CD8-positive, alpha-beta memory T cell (primary cell): ENCODE data around the gene NUP37. TPM values are rescaled to one million over a fixed set of nuclear protein-coding genes. Genes with fewer than 3 reads are reported as not detected.
"Not testable (repeated sequence)": the region's sequence is repeated elsewhere in the genome, so short reads cannot be mapped to it uniquely, and the experiment has no call there.

Experiments
- CTCF ChIA-PET: fragments of 350-600 bp; sonication (Branson Sonifier 250); formaldehyde crosslinking; loops from one replicate; lab custom pipeline; 2021; ENCODE audit warnings: antibody characterized with exemption; lab: Charles Lee
- POLR2A ChIA-PET: fragments of 350-600 bp; sonication (Branson Sonifier 250); formaldehyde crosslinking; loops from one replicate; lab custom pipeline; 2021; ENCODE audit warnings: antibody characterized with exemption; lab: Charles Lee
- DNase-seq, 5 donors: peaks; one replicate each; pipeline versions ENCODE4 v3.0.0 to v3.0.0-alpha.2; 2020 to 2022; ENCODE audit warnings: mixed read lengths in 1 of 5
- H3K27ac ChIP-seq: one replicate; pipeline ENCODE4 v1.7.0; 2013; ENCODE audit warnings: low read depth, mild to moderate bottlenecking, low read length, moderate library complexity
- H3K27me3 ChIP-seq: 2 replicates; pipeline ENCODE4 v1.7.0; 2013; ENCODE audit warnings: low read length, mild to moderate bottlenecking; ENCODE audit not compliant: insufficient read depth, poor library complexity, severe bottlenecking
- H3K36me3 ChIP-seq: 2 replicates; pipeline ENCODE4 v1.7.0; 2013; ENCODE audit warnings: mild to moderate bottlenecking, low read length, moderate library complexity; ENCODE audit not compliant: insufficient read depth
- H3K4me1 ChIP-seq: 2 replicates; pipeline ENCODE4 v1.7.0; 2013; ENCODE audit warnings: mild to moderate bottlenecking, low read length, moderate library complexity; ENCODE audit not compliant: insufficient read depth
- H3K4me3 ChIP-seq: 2 replicates; pipeline ENCODE4 v1.7.0; 2013; ENCODE audit warnings: mild to moderate bottlenecking, low read length
- H3K9me3 ChIP-seq: 2 replicates; pipeline ENCODE4 v1.7.0; 2013; ENCODE audit warnings: mild to moderate bottlenecking, low read length
- H3K27ac Mint-ChIP-seq, 8 donors: one replicate each; pipeline ENCODE4 v1.8.0; 2020 to 2021; ENCODE audit warnings: mixed read lengths in 8 of 8, mild to moderate bottlenecking in 6 of 8, inconsistent platforms in 3 of 8, moderate library complexity in 3 of 8
- H3K27me3 Mint-ChIP-seq, 2 donors: one replicate each; pipeline ENCODE4 v1.8.0; 2020 to 2021; ENCODE audit warnings: mixed read lengths in 2 of 2, mild to moderate bottlenecking in 1 of 2, moderate library complexity in 1 of 2
- H3K36me3 Mint-ChIP-seq, 3 donors: one replicate each; pipeline ENCODE4 v1.8.0; 2020 to 2021; ENCODE audit warnings: mixed read lengths in 3 of 3, inconsistent platforms in 1 of 3, mild to moderate bottlenecking in 1 of 3
- H3K4me1 Mint-ChIP-seq, 3 donors: one replicate each; pipeline ENCODE4 v1.8.0; 2020 to 2021; ENCODE audit warnings: mixed read lengths in 3 of 3, inconsistent platforms in 1 of 3, mild to moderate bottlenecking in 1 of 3
- H3K4me3 Mint-ChIP-seq, 7 donors: one replicate each; pipeline ENCODE4 v1.8.0; 2020 to 2021; ENCODE audit warnings: mixed read lengths in 7 of 7, mild to moderate bottlenecking in 6 of 7, moderate library complexity in 4 of 7, inconsistent platforms in 2 of 7
- H3K9me3 Mint-ChIP-seq, 5 donors: one replicate each; pipeline ENCODE4 v1.8.0; 2020 to 2022; ENCODE audit warnings: mixed read lengths in 5 of 5, mild to moderate bottlenecking in 3 of 5, moderate library complexity in 2 of 5, inconsistent platforms in 1 of 5
- polyA plus RNA-seq: library from polyadenylated mRNA; unstranded; fragments of 300-500 nt; fragmentation: Illumina TruSeq; gene quantifications from one replicate; pipeline ENCODE4 v1.2.3, GENCODE V29; 2021
- total RNA-seq, 2 experiments: library from RNA; stranded (reverse); gene quantifications; one replicate each; pipeline ENCODE4 v1.2.3, GENCODE V29; 2021

The NUP37 gene
- total and polyA plus RNA-seq, 3 experiments from 2014 or later = 23.3 to 90.1 (median 89.7) TPM

GRCh38 chr12:102114212-102114611, 5.7 kb downstream of the NUP37 start:
- peaks cover 6% of the 10 kb centered on the region for H3K4me1 ChIP-seq
- H3K4me3 ChIP-seq = no peak overlapping the region
- no peaks in the 10 kb centered on the region for H3K9me3 ChIP-seq
- Mint-ChIP-seq H3K4me3 (no peak overlapping the region), H3K4me1 (peaks cover 16 to 29% (median 21%) of the 10 kb centered on the region in 3 donors), H3K27ac (peak overlapping the region in 2 of 8 donors; percentile 29 to 46), H3K9me3 (no peaks in the 10 kb centered on the region), H3K27me3 (no peaks in the 10 kb centered on the region), H3K36me3 (peaks cover 14 to 59% (median 21%) of the 10 kb centered on the region in 3 donors)
- CTCF ChIA-PET = no interaction called here
- H3K27ac ChIP-seq = no peak overlapping the region
- DNase-seq = no peak
- peaks cover 10% of the 10 kb centered on the region for H3K36me3 ChIP-seq
- POLR2A ChIA-PET = no interaction called here
- H3K27me3 ChIP-seq = no peaks in the 10 kb centered on the region

- Mint-ChIP-seq H3K9me3 (no peaks in the 10 kb centered on the region), H3K27ac (no peak overlapping the region), H3K4me1 (peaks cover 14 to 24% (median 23%) of the 10 kb centered on the region in 3 donors), H3K4me3 (no peak overlapping the region), H3K36me3 (peaks cover 35 to 75% (median 39%) of the 10 kb centered on the region in 3 donors), H3K27me3 (no peaks in the 10 kb centered on the region)
- no peak for DNase-seq
- Histone ChIP-seq H3K9me3 (no peaks in the 10 kb centered on the region), H3K36me3 (peaks cover 17% of the 10 kb centered on the region), H3K27ac (no peak overlapping the region), H3K27me3 (no peaks in the 10 kb centered on the region), H3K4me3 (no peak overlapping the region), H3K4me1 (no peaks in the 10 kb centered on the region)
- CTCF ChIA-PET = no interaction called here
- POLR2A ChIA-PET = no interaction called here
Measured at GRCh38 chr12:102110782-102111181, 9.1 kb downstream of the NUP37 start.

GRCh38 chr12:102107970-102108369, 11.9 kb downstream of the NUP37 start:
- H3K4me3 ChIP-seq = no peak overlapping the region
- H3K4me1 Mint-ChIP-seq = peaks cover 9 to 20% (median 12%) of the 10 kb centered on the region in 3 donors
- H3K4me3 Mint-ChIP-seq = no peak overlapping the region
- ChIA-PET CTCF (no interaction called here), POLR2A (no interaction called here)
- peaks cover 43 to 84% (median 52%) of the 10 kb centered on the region in 3 donors for H3K36me3 Mint-ChIP-seq
- H3K27me3 Mint-ChIP-seq = no peaks in the 10 kb centered on the region
- H3K4me1 ChIP-seq = no peaks in the 10 kb centered on the region
- no peak overlapping the region for H3K27ac ChIP-seq
- H3K9me3 ChIP-seq = no peaks in the 10 kb centered on the region
- no peaks in the 10 kb centered on the region for H3K27me3 ChIP-seq
- no peak for DNase-seq
- peaks cover 17% of the 10 kb centered on the region for H3K36me3 ChIP-seq
- no peaks in the 10 kb centered on the region for H3K9me3 Mint-ChIP-seq
- peak overlapping the region in 1 of 8 donors; percentile 58 for H3K27ac Mint-ChIP-seq

GRCh38 chr12:102106905-102107304, 13.0 kb downstream of the NUP37 start:
- H3K27me3 Mint-ChIP-seq = no peaks in the 10 kb centered on the region
- peaks cover 46 to 86% (median 60%) of the 10 kb centered on the region in 3 donors for H3K36me3 Mint-ChIP-seq
- no peak overlapping the region for H3K4me3 ChIP-seq
- POLR2A ChIA-PET = no interaction called here
- H3K4me1 ChIP-seq = no peaks in the 10 kb centered on the region
- H3K4me3 Mint-ChIP-seq = no peak overlapping the region
- peaks cover 17% of the 10 kb centered on the region for H3K36me3 ChIP-seq
- CTCF ChIA-PET = no interaction called here
- no peaks in the 10 kb centered on the region for H3K9me3 Mint-ChIP-seq
- H3K4me1 Mint-ChIP-seq = peaks cover 9 to 20% (median 12%) of the 10 kb centered on the region in 3 donors
- H3K27me3 ChIP-seq = no peaks in the 10 kb centered on the region
- H3K27ac Mint-ChIP-seq = no peak overlapping the region
- DNase-seq = no peak
- H3K9me3 ChIP-seq = no peaks in the 10 kb centered on the region
- H3K27ac ChIP-seq = no peak overlapping the region

- H3K4me3 ChIP-seq = no peak overlapping the region
- Mint-ChIP-seq H3K4me3 (no peak overlapping the region), H3K4me1 (peaks cover 0 to 2% (median 0%) of the 10 kb centered on the region in 3 donors), H3K27ac (no peak overlapping the region), H3K27me3 (no peaks in the 10 kb centered on the region), H3K9me3 (no peaks in the 10 kb centered on the region), H3K36me3 (peaks cover 4 to 59% (median 11%) of the 10 kb centered on the region in 3 donors)
- no peaks in the 10 kb centered on the region for H3K27me3 ChIP-seq
- no peaks in the 10 kb centered on the region for H3K36me3 ChIP-seq
- no peak overlapping the region for H3K27ac ChIP-seq
- ChIA-PET POLR2A (no interaction called here), CTCF (no interaction called here)
- H3K4me1 ChIP-seq = no peaks in the 10 kb centered on the region
- DNase-seq = no peak
- H3K9me3 ChIP-seq = no peaks in the 10 kb centered on the region
Measured at GRCh38 chr12:102096855-102097254, 23.1 kb downstream of the NUP37 start.

- Mint-ChIP-seq H3K4me1 (peaks cover 0 to 2% (median 0%) of the 10 kb centered on the region in 3 donors), H3K36me3 (peaks cover 4 to 59% (median 9%) of the 10 kb centered on the region in 3 donors), H3K9me3 (no peaks in the 10 kb centered on the region), H3K27ac (peak overlapping the region in 1 of 8 donors; percentile 35), H3K27me3 (no peaks in the 10 kb centered on the region), H3K4me3 (no peak overlapping the region)
- Histone ChIP-seq H3K4me3 (no peak overlapping the region), H3K9me3 (no peaks in the 10 kb centered on the region), H3K27ac (no peak overlapping the region), H3K36me3 (no peaks in the 10 kb centered on the region), H3K4me1 (no peaks in the 10 kb centered on the region), H3K27me3 (no peaks in the 10 kb centered on the region)
- no peak for DNase-seq
- ChIA-PET CTCF (no interaction called here), POLR2A (no interaction called here)
Measured at GRCh38 chr12:102095677-102096263, 24.1 kb downstream of the NUP37 start.

GRCh38 chr12:102093319-102093718, 26.6 kb downstream of the NUP37 start:
- peak overlapping the region in 2 of 8 donors; percentile 36 to 46 for H3K27ac Mint-ChIP-seq
- no peak overlapping the region for H3K27ac ChIP-seq
- DNase-seq = no peak
- no peaks in the 10 kb centered on the region for H3K27me3 ChIP-seq
- no peaks in the 10 kb centered on the region for H3K36me3 ChIP-seq
- no peak overlapping the region for H3K4me3 Mint-ChIP-seq
- H3K4me1 Mint-ChIP-seq = peaks cover 0 to 2% (median 0%) of the 10 kb centered on the region in 3 donors
- H3K36me3 Mint-ChIP-seq = peaks cover 6 to 46% (median 9%) of the 10 kb centered on the region in 3 donors
- H3K4me3 ChIP-seq = no peak overlapping the region
- H3K9me3 ChIP-seq = no peaks in the 10 kb centered on the region
- no peaks in the 10 kb centered on the region for H3K27me3 Mint-ChIP-seq
- POLR2A ChIA-PET = no interaction called here
- no peaks in the 10 kb centered on the region for H3K9me3 Mint-ChIP-seq
- CTCF ChIA-PET = no interaction called here
- H3K4me1 ChIP-seq = no peaks in the 10 kb centered on the region

GRCh38 chr12:102089228-102089835, 30.6 kb downstream of the NUP37 start:
- H3K9me3 ChIP-seq, H3K9me3 Mint-ChIP-seq, DNase-seq, H3K4me1 ChIP-seq, H3K27me3 ChIP-seq, H3K27me3 Mint-ChIP-seq, H3K4me3 Mint-ChIP-seq, H3K27ac ChIP-seq, H3K4me3 ChIP-seq, POLR2A ChIA-PET, H3K27ac Mint-ChIP-seq, H3K4me1 Mint-ChIP-seq, CTCF ChIA-PET, H3K36me3 ChIP-seq: not testable (repeated sequence)
- peaks cover 7 to 39% (median 11%) of the 10 kb centered on the region in 3 donors for H3K36me3 Mint-ChIP-seq
